Renal pelvis (tissue), 4 donors: Measurements from ENCODE around the gene TBC1D14. TPM values are rescaled to one million over a fixed set of nuclear protein-coding genes. Genes with fewer than 3 reads are reported as not detected.

ENCODE experiments used
- DNase-seq: peaks from one replicate; pipeline ENCODE4 v3.0.0-alpha.2; 2013
- polyA plus RNA-seq, 3 donors: library from polyadenylated mRNA; unstranded; fragments of 120-200 nt; gene quantifications; one replicate each; pipeline ENCODE4 v1.2.1, GENCODE V29; 2013; ENCODE audit not compliant: insufficient read length in 3 of 3

Gene TBC1D14
- polyA plus RNA-seq, 3 donors: 61.3 to 68.0 (median 67.4) TPM

- no peak for DNase-seq
Measured at GRCh38 chr4:6924361-6924779, 14.7 kb downstream of the TBC1D14 start.

- no peak for DNase-seq
Measured at GRCh38 chr4:6925357-6925836, 15.8 kb downstream of the TBC1D14 start.

DNA sequence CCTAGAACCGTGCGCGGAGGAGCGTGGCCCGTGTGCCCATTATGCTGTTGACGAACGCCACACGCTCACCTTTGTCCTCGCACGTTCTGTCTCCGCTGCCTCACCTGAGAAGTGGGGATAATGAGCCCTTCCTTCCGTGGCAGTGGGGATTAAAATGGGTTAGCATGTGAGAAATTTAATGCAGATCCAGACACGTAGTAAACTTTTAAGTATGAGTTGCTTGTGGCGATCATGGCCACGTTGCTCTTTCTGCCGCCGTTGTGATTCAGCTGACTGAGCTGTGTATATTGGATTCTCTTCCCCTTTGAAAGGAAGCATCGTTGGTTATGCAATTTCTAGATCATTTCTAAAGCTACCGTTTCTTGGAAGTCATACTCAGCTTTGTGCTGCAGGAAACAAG, 16.5 kb downstream of the TBC1D14 start:
- DNase-seq: no peak

DNA sequence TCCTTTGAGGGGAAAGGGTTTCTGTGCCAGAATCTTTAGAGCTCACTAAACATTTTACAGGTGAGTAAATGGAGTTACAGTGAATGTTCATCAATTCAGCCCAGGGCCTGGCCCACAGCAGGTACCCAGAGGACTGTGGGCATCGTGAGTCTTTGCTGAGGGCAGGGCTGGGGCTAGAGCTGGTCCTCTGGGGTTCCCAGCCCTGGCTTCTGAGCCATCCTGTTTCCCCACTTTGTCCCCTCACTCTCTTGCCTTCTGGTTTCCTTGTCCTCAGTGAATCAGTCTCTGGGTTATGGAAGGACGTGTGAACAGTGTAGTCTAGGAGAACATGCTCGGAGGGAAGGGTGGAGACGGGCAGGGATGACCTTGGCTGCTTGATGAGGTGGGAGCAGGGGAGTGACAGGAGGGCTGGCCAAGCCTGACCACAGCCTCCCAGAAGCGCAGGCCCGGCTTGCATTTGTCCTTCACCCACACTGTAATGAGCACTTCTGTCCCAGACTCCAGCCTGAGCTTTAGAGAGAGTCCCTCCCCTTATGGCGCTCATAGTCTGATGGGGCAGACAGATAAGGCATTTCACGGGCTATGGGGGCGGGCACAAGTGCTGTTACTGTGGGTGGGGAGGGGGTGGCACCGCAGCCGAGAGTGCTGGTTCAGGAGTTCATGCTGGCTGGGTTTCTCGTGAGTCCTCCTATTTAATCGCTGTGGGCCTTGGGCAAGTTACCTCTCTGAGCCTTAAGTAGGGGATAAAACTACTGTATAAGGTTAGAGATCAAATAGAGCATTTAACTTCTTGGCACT, 17.3 kb downstream of the TBC1D14 start:
- DNase-seq: no peak

- DNase-seq: no peak
Measured at GRCh38 chr4:6928081-6928480, 18.5 kb downstream of the TBC1D14 start.

DNA sequence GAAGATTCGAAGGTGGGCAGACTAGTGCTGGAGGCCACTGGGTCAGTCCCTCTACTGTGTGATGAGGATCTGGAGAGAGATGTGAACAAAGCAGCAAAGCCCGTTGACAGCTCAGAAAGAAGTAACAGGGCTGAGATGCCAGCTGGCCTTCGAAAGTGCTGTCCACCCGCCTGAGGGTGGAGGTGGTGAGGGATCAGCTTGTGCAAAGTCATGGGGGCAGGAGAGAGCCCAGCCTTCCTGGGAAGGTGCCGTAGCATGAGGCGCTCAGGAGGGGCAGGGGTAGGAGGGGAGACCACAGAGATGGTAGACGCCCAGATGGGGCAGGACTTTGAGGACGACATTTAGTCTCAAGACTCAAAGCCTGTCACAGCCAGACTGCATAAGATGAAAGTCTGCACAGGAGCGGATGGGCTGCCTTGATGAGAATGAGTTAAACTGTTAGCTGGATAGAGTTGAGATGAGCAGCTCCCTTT, 19.7 kb downstream of the TBC1D14 start:
- DNase-seq: no peak

DNA sequence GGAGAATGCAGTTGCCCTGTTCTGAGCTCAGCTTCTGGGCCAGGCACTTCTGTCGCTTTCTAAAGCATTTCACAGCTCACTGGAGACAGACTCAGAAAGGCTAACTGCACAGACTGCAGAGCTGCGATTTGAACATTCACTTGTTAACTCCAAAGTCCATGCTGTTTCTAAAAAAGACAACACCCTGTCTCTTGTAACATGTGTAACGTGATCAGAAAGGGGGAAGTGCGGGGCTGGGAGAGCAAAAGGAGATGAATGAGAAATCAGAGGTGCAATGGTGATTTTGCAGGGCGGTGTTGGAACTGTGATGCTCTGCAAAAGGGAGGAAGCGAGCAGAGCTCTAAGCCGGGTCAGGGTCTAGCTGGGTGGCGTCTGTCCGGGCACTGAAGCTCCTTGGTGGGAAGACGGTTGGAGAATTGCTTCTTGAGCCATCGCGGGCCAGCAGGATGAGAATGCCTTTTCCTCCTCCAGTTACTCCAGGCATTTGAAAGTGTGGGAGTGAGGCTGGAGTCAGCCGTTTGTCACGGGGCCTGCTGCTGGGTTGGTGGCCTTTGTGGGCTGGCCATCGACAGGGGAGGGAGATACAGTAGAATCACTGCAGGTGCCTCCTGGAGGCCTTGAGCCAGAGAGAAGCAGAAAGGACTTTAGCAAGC, 20.3 kb downstream of the TBC1D14 start:
- DNase-seq: no peak

DNA sequence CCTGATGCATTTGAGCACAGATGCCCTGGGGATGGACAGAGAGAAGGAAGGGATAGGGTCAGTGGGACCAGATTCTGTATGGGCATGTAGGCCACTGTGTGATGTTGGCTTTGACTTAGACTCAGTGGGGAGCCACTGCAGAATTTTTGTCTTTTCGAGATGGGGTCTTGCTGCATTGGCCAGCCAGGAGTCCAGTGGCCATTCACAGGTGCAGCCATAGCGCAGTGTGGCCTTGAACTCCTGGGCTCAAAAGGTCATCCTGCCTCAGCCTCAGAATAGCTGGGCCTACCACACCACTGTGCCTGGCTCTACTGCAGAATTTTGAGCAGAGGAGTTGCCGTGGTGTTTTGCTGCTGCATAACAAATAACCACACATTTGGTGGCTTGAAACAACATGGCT, 22.8 kb downstream of the TBC1D14 start:
- DNase-seq: no peak

DNA sequence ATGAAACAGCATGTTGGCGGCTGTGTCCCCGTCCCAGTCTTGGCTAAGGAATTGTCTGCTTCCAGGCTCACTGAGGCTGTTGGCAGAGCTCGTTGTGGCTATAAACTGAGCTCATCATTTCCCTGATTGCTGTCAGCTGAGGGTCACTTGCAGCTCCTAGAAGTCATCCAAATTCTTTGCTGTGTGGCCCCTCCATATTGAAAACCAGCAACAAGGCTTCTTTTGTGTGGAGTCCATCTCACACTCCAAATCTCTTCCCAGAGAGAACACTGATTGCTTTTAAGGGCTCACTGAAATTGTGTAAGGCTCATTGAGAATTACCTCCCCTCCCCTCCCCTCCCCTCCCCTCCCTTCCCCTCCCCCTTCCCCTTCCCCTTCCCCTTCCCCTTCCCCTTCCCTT, 23.3 kb downstream of the TBC1D14 start:
- DNase-seq: no peak

DNA sequence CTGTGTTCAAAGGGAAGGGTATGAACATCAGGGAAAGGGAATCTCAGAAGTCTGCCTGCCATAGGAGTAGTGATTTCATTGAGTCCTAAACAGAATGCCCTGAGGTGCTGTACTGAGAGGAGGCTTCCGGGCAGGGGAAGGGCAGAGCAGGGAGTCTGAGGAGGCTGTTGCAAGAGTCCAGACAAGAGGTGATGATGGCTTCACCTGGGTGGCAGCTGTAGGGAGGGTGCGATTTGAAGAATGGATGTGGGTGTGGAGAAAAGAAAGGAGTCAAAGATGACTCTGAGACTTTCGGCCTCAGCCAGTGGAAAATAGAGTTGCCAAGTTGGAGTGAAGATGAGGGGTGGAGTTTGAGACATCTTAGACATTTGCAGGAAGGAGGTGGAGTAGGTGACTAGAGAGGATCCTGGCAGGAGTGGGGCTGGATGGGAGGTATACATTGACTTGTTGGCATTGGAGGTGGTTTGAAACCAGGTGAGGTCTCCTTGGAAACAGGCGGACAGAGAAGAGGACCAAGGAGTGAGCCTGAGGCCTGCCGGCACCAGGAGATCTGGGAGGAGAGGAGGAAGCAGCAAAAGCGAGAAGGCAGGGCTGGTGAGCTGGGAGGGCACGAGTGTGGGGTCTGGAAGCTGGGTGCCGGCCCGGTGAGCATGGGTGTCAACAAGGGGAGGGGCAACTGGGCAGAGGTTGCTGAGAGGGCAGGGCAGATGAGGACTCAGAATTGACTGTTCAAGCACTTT, 24.2 kb downstream of the TBC1D14 start:
- no peak for DNase-seq

- DNase-seq: no peak
Measured at GRCh38 chr4:6935965-6936364, 26.3 kb downstream of the TBC1D14 start.

GRCh38 chr4:6937201-6937600, 27.6 kb downstream of the TBC1D14 start:
- DNase-seq: no peak

DNA sequence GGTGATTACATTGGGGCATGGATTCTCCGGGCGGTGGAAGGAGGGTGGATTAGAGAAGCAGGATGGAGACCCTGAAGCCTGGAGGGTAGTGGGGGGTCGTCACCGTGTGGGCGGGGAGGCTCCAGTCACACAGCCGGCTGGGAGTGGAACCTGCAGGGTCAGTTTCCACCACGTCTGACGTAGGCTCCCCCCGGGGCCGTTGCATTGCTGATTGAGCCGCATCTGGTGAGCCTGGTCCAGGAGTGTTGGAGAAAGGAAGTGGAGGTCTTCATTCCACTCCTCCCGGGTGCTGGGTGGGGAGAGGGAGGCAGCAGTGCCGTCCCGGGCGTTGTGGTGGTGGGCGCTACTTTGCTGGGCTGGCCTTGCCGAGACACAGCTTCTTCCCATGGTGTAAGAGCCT, 28.1 kb downstream of the TBC1D14 start:
- DNase-seq: no peak

DNA sequence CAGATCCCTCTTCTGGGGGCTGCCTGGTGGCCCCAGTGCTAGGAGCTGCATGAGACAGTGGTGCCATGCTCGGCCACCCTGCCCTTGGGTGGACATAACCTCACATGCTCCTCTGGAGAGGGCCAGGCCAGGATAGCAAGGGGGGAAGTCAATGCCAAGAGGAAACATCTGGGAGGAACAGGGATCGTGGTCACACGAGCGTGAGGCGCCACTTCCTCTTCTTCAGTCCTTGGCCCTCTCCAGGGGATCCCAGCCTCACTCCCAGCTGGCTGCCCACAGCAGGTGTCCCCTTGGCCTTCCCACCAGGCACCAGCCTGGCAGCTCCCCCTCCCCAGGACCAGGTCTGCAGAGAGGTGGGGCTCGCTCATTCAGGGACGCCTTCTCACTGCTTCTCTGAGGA, 28.6 kb downstream of the TBC1D14 start:
- DNase-seq: no peak

- DNase-seq: no peak
Measured at GRCh38 chr4:6938647-6939271, 29.1 kb downstream of the TBC1D14 start.

DNA sequence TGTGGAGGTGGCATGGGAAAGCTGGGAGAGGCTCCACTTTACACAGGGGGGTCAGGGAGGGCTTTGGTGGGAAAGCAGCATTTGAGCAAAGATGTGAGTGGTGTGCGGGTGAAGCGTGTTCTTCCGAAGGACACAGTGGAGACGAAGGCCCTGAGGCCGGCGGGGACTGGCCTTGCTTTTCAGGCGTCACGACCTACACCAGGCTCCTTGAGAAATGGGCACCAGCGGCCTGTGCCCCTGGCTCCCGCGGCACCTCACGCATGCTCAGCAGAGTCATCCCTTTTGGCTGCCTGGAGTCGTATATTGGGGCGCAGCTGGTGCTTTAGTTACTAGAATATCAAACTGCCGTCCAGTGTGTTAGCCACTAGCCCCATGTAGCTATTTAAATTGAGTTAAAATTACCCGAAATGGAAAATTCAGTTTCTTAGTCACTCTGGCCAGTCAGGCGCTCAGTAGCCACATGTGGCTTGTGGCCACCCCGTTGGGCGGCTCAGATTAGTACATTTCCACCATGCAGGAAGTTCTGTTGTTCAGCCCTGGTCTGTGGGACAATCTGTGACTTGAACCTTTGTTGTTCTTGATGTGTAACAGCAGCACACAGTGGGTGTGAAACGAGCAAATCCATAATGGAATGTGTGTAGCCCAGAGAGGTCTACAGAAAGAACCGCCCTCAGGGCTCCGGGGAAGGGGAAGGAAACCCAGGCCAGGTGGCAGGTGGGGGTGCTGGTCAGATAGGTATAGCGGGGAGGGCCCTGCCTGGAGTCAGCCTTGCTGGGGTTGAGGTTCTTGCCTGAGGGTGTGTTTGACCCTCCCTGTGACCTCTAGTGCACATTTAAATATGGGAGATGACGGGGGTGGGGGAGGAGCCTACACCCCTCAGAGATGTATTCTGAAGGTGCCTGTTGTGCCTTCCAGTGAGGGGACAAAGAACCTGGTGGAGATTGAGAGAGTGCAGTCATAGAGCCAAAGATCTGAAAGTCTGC, 30.4 kb downstream of the TBC1D14 start:
- no peak for DNase-seq

GRCh38 chr4:6940744-6941137, 31.1 kb downstream of the TBC1D14 start:
- DNase-seq: no peak

GRCh38 chr4:6941796-6942195, 32.2 kb downstream of the TBC1D14 start:
- no peak for DNase-seq

- DNase-seq: no peak
Measured at GRCh38 chr4:6942238-6942800, 32.7 kb downstream of the TBC1D14 start.
